Keratinocyte (primary cell): Measurements from ENCODE around the gene ARL5A. TPM values are rescaled to one million over a fixed set of nuclear protein-coding genes. Genes with fewer than 3 reads are reported as not detected.

Experiments
- DNase-seq: peaks from one replicate; pipeline ENCODE4 v3.0.0-alpha.2; 2011; ENCODE audit warnings: low read depth, missing footprints, low spot score
- FAIRE-seq: peaks from 2 replicates; lab custom pipeline; 2011; peaks lifted over from hg19 to GRCh38; lab: Jason Lieb, UNC
- H2AFZ ChIP-seq: 2 replicates; pipeline ENCODE4 v1.6.0; 2012; ENCODE audit warnings: low read length, control low read depth, inconsistent platforms; ENCODE audit not compliant: control insufficient read depth
- H3K27ac ChIP-seq: 2 replicates; pipeline ENCODE4 v1.5.1; 2011; ENCODE audit warnings: low read length; ENCODE audit not compliant: control insufficient read depth, insufficient read depth
- H3K27me3 ChIP-seq: 3 replicates; pipeline ENCODE4 v1.6.0; 2011; ENCODE audit warnings: low read length; ENCODE audit not compliant: control insufficient read depth, insufficient read depth; ENCODE audit errors: extremely low read depth
- H3K36me3 ChIP-seq, 2 experiments: 2 replicates in 1 of 2; 3 replicates in 1 of 2; pipeline ENCODE4 v1.5.1; 2011; ENCODE audit warnings: low read length in 2 of 2, mild to moderate bottlenecking in 1 of 2; ENCODE audit not compliant: control insufficient read depth in 2 of 2, insufficient read depth in 2 of 2; ENCODE audit errors: extremely low read depth in 1 of 2
- H3K4me1 ChIP-seq: 3 replicates; pipeline ENCODE4 v1.5.1; 2011; ENCODE audit warnings: low read length; ENCODE audit not compliant: control insufficient read depth, insufficient read depth; ENCODE audit errors: extremely low read depth
- H3K4me2 ChIP-seq: 3 replicates; pipeline ENCODE4 v1.6.0; 2011; ENCODE audit warnings: low read depth, low read length; ENCODE audit not compliant: control insufficient read depth, insufficient read depth; ENCODE audit errors: extremely low read depth
- H3K4me3 ChIP-seq, 3 experiments: fragments of 200-600 bp in 1 of 3; sonication (generic) in 1 of 3; 2 replicates in 2 of 3; 3 replicates in 1 of 3; pipeline ENCODE4 v1.5.1; 2011 to 2016; ENCODE audit warnings: low read length in 3 of 3, mild to moderate bottlenecking in 3 of 3, control low read depth in 2 of 3, inconsistent platforms in 1 of 3, low read depth in 1 of 3, mixed read lengths in 1 of 3, mixed run types in 1 of 3, moderate library complexity in 1 of 3; ENCODE audit not compliant: control insufficient read depth in 2 of 3, insufficient read depth in 2 of 3; ENCODE audit errors: extremely low read depth in 1 of 3
- H3K79me2 ChIP-seq: 2 replicates; pipeline ENCODE4 v1.6.0; 2012; ENCODE audit warnings: low read length; ENCODE audit not compliant: control insufficient read depth, insufficient read depth
- H3K9ac ChIP-seq: 3 replicates; pipeline ENCODE4 v1.6.0; 2011; ENCODE audit warnings: low read length; ENCODE audit not compliant: control insufficient read depth, insufficient read depth; ENCODE audit errors: extremely low read depth
- H3K9me1 ChIP-seq: 3 replicates; pipeline ENCODE4 v1.6.0; 2011; ENCODE audit warnings: low read length; ENCODE audit not compliant: control insufficient read depth, insufficient read depth; ENCODE audit errors: extremely low read depth
- H3K9me3 ChIP-seq: 2 replicates; pipeline ENCODE4 v1.5.1; 2012; ENCODE audit warnings: low read depth, low read length; ENCODE audit not compliant: control insufficient read depth
- H4K20me1 ChIP-seq: 3 replicates; pipeline ENCODE4 v1.6.0; 2011; ENCODE audit warnings: low read length; ENCODE audit not compliant: control insufficient read depth, insufficient read depth; ENCODE audit errors: extremely low read depth
- CTCF ChIP-seq, 3 experiments: IDR thresholded peaks in 1 of 3; conservative IDR thresholded peaks in 1 of 3; optimal IDR thresholded peaks in 1 of 3; 2 replicates in 2 of 3; 3 replicates in 1 of 3; pipeline versions ENCODE3 to v1.5.1; 2011; ENCODE audit warnings: low read length in 3 of 3, mild to moderate bottlenecking in 3 of 3, moderate library complexity in 2 of 3, control low read depth in 1 of 3, inconsistent platforms in 1 of 3; ENCODE audit not compliant: insufficient read depth in 2 of 3; ENCODE audit errors: extremely low read depth in 1 of 3
- EZH2 ChIP-seq: IDR thresholded peaks from one replicate; pipeline ENCODE4 v1.6.1; 2012; ENCODE audit warnings: inconsistent platforms, mild to moderate bottlenecking, low read length, moderate library complexity
- dilution Hi-C: fragments of 300-500 bp; cut with MboI; formaldehyde crosslinking; loops from one replicate; pipeline ENCODE4 v1.7.0; 2020; ENCODE audit warnings: low sequenced_read_pairs; ENCODE audit not compliant: extremely low pct_ligation_motif_present
- polyA plus RNA-seq, 5 experiments: library from polyadenylated mRNA; depleted of rRNA in 3 of 5; stranded (reverse) in 3 of 5; stranded (forward) in 1 of 5; unstranded in 1 of 5; fragments of >200 nt; gene quantifications; 1 replicate in 1 of 5; 2 replicates in 3 of 5; 3 replicates in 1 of 5; pipeline versions ENCODE4 v1.2.1 to v1.2.3, GENCODE V29; 2011 to 2012; ENCODE audit warnings: missing spikeins in 2 of 5, low read depth in 1 of 5, low replicate concordance in 1 of 5

ARL5A gene
- polyA plus RNA-seq, 1 donor (not counting 4 experiments of a cell fraction or from before 2014, with no cell fraction given): 25.5 TPM

GRCh38 chr2:151808258-151809072, 19.8 kb downstream of the ARL5A start:
- H3K9me1 ChIP-seq: no peaks in the 10 kb centered on the region
- dilution Hi-C loops: no loop called here

GRCh38 chr2:151805961-151806360, 22.3 kb downstream of the ARL5A start:
- TF ChIP-seq CTCF (optimal IDR thresholded peaks at IDR 0.05 in 1 of 3, IDR thresholded peaks at IDR 0.05 in 1 of 3, conservative IDR thresholded peaks at IDR 0.05 in 1 of 3; ENCODE audit: extremely low read depth in 1 of 3, insufficient read depth in 2 of 3, low read length in 3 of 3): no peak
- TF ChIP-seq EZH2: no peak
- Histone ChIP-seq H2AFZ (no peak overlapping the region), H3K9ac (no peak overlapping the region), H3K4me3 (no peak overlapping the region), H3K27ac (no peak overlapping the region), H3K4me2 (no peak overlapping the region), H3K4me1 (no peaks in the 10 kb centered on the region), H4K20me1 (no peaks in the 10 kb centered on the region), H3K9me3 (no peaks in the 10 kb centered on the region), H3K9me1 (no peaks in the 10 kb centered on the region), H3K27me3 (no peaks in the 10 kb centered on the region), H3K79me2 (no peaks in the 10 kb centered on the region), H3K36me3 (peaks cover 9 to 15% of the 10 kb centered on the region in 2 experiments)
- DNase-seq: no peak
- no peak for FAIRE-seq
- dilution Hi-C loops: no loop called here

More at GRCh38 chr2:151808258-151809072, 19.8 kb downstream of the ARL5A start:
- no peak for DNase-seq
- Histone ChIP-seq H2AFZ (no peak overlapping the region), H3K27me3 (no peaks in the 10 kb centered on the region), H3K4me1 (no peaks in the 10 kb centered on the region), H3K4me2 (no peak overlapping the region), H3K36me3 (peaks cover 8 to 17% of the 10 kb centered on the region in 2 experiments), H3K4me3 (no peak overlapping the region), H3K9me3 (no peaks in the 10 kb centered on the region), H3K79me2 (peaks cover 2% of the 10 kb centered on the region), H3K27ac (no peak overlapping the region), H4K20me1 (no peaks in the 10 kb centered on the region), H3K9ac (no peak overlapping the region)
- no peak for FAIRE-seq
- no peak for TF ChIP-seq EZH2
- peak in 2 of 3 experiments; percentile 9 to 31 for TF ChIP-seq CTCF (optimal IDR thresholded peaks at IDR 0.05 in 1 of 3, IDR thresholded peaks at IDR 0.05 in 1 of 3, conservative IDR thresholded peaks at IDR 0.05 in 1 of 3; ENCODE audit: extremely low read depth in 1 of 3, insufficient read depth in 2 of 3, low read length in 3 of 3)
